Right renal pelvis (tissue), 4 donors: Measurements from ENCODE around the gene KIF5B. TPM values are rescaled to one million over a fixed set of nuclear protein-coding genes. Genes with fewer than 3 reads are reported as not detected.
"Not testable (repeated sequence)": the region's sequence is repeated elsewhere in the genome, so short reads cannot be mapped to it uniquely, and the experiment has no call there.

ENCODE experiments used
- DNase-seq, 4 donors: peaks; one replicate each; pipeline ENCODE4 v3.0.0-alpha.2; 2013; ENCODE audit warnings: low read depth in 4 of 4, low spot score in 3 of 4, missing footprints in 1 of 4
- polyA plus RNA-seq, 4 donors: library from polyadenylated mRNA; unstranded; fragments of 120-200 nt; gene quantifications; one replicate each; pipeline ENCODE4 v1.2.1, GENCODE V29; 2013; ENCODE audit not compliant: insufficient read length in 4 of 4

Gene KIF5B
- polyA plus RNA-seq, 4 donors = 129 to 159 (median 148) TPM

GRCh38 chr10:32028710-32029109 is 27.5 kb downstream of the KIF5B start:
- DNase-seq = no peak

GRCh38 chr10:32023264-32023663 is 33.0 kb downstream of the KIF5B start:
- DNase-seq = no peak

GRCh38 chr10:32017044-32017443 is 39.2 kb downstream of the KIF5B start:
- DNase-seq = no peak

- DNase-seq = no peak
Measured at GRCh38 chr10:32015386-32015785, 40.8 kb downstream of the KIF5B start.

- no peak for DNase-seq
Measured at GRCh38 chr10:32007026-32007425, 49.2 kb downstream of the KIF5B start.

GRCh38 chr10:32005050-32005449 is 51.2 kb downstream of the KIF5B start:
- DNase-seq = peak in 2 of 4 donors; percentile 7 to 12

GRCh38 chr10:32004161-32004591 is 52.0 kb downstream of the KIF5B start:
- DNase-seq = no peak

- DNase-seq = no peak
Measured at GRCh38 chr10:32002531-32002930, 53.7 kb downstream of the KIF5B start.

- DNase-seq = no peak
Measured at GRCh38 chr10:32000937-32001336, 55.3 kb downstream of the KIF5B start.

- DNase-seq = no peak
Measured at GRCh38 chr10:31999836-32000235, 56.4 kb downstream of the KIF5B start.

GRCh38 chr10:31999070-31999660 is 57.1 kb downstream of the KIF5B start:
- no peak for DNase-seq

- DNase-seq = no peak
Measured at GRCh38 chr10:31994926-31995325, 61.3 kb downstream of the KIF5B start.

GRCh38 chr10:31990937-31991336 is 65.3 kb downstream of the KIF5B start:
- no peak for DNase-seq

- not testable (repeated sequence) for DNase-seq
Measured at GRCh38 chr10:31987786-31988185, 68.4 kb downstream of the KIF5B start.

- DNase-seq = no peak
Measured at GRCh38 chr10:31982111-31982510, 74.1 kb downstream of the KIF5B start.

GRCh38 chr10:31980471-31980870 is 75.8 kb downstream of the KIF5B start:
- no peak for DNase-seq

GRCh38 chr10:31979071-31979470 is 77.2 kb downstream of the KIF5B start:
- not testable (repeated sequence) for DNase-seq

GRCh38 chr10:31978156-31978483 is 78.1 kb downstream of the KIF5B start:
- no peak for DNase-seq

- no peak for DNase-seq
Measured at GRCh38 chr10:31977440-31978155, 78.6 kb downstream of the KIF5B start.

- no peak for DNase-seq
Measured at GRCh38 chr10:31975157-31975765, 81.0 kb downstream of the KIF5B start.

- DNase-seq = no peak
Measured at GRCh38 chr10:31974434-31975124, 81.6 kb downstream of the KIF5B start.
